ENCODE data around the gene ABHD8.

The ABHD8 gene

DNA sequence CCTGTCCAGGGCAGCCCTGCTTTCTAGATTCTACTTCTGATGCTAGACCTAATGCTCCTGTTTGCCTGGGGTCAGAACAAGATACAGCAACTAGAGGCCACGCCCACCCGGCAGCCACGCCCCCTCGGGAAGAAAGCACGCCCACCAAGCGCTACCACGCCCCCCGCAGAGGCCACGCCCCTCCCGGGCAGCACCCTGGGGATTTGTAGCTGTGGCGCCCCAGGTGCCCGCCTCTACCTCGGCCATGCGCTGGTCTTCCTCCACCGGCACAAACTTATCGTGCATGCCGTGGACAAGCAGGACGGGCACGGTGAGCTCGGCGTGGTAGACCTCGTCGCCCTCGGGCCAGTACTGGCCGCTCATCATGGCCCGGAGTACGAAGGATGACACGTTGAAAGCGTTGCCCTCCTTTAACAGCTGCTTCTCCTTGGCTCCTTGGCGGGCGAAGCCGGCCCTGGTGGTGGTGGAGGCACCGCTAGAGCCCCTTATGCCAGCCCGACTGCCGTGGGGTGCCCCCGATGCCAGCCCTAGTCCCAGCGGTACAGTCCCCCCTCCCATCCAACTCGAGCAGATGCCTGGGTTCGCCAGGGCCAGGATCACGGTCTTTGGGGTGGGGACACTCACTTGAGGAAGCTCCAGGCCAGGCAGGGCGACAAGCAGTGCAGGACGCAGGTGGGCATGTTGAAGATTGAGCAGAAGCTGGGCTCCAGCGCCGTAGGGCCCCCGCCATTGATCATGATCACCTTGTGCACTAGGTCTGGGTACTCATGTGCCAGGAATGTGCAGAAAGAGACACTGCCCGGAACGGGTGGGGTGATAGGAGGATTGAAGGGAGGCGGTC, 9.0 kb downstream of the ABHD8 start:
- H3K4me3 ChIP-seq (ENCODE audit: low read length) = no peak overlapping the region
- TF ChIP-seq, protein P1, sequence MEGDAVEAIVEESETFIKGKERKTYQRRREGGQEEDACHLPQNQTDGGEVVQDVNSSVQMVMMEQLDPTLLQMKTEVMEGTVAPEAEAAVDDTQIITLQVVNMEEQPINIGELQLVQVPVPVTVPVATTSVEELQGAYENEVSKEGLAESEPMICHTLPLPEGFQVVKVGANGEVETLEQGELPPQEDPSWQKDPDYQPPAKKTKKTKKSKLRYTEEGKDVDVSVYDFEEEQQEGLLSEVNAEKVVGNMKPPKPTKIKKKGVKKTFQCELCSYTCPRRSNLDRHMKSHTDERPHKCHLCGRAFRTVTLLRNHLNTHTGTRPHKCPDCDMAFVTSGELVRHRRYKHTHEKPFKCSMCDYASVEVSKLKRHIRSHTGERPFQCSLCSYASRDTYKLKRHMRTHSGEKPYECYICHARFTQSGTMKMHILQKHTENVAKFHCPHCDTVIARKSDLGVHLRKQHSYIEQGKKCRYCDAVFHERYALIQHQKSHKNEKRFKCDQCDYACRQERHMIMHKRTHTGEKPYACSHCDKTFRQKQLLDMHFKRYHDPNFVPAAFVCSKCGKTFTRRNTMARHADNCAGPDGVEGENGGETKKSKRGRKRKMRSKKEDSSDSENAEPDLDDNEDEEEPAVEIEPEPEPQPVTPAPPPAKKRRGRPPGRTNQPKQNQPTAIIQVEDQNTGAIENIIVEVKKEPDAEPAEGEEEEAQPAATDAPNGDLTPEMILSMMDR (conservative IDR thresholded peaks at IDR 0.05; ENCODE audit: low read depth, low read length) = no peak
- no peak for DNase-seq (ENCODE audit: low read depth)

DNA sequence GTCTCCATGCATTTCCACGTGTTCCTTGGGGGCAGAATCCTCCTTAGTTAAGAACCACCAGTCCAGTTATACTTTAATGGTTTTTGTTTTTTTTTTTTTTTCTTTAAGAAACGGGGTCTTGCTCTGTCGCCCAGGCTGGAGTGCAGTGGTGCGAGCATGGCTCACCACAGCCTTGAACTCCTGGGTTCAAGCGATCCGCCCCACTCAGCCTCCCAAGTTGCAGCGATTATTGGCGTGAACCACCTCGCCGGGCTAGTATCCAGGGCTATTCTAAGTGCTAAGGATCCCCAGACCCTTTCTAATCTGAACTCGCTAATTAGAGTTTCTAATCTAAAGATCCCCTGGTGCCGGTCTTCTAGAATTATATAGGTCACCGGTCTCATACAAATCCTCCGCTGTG, 9.6 kb downstream of the ABHD8 start:
- TF ChIP-seq, protein P1 (conservative IDR thresholded peaks at IDR 0.05; ENCODE audit: low read depth, low read length) = no peak
- no peak overlapping the region for H3K4me3 ChIP-seq (ENCODE audit: low read length)
- DNase-seq (ENCODE audit: low read depth) = no peak

- peak overlapping the region; percentile 52 for H3K4me3 ChIP-seq (ENCODE audit: low read length)
- TF ChIP-seq, protein P1 (conservative IDR thresholded peaks at IDR 0.05; ENCODE audit: low read depth, low read length) = peak; percentile 83
These were observed 10.7 kb downstream of the ABHD8 start for GRCh38 chr19:17292301-17293074.

DNA sequence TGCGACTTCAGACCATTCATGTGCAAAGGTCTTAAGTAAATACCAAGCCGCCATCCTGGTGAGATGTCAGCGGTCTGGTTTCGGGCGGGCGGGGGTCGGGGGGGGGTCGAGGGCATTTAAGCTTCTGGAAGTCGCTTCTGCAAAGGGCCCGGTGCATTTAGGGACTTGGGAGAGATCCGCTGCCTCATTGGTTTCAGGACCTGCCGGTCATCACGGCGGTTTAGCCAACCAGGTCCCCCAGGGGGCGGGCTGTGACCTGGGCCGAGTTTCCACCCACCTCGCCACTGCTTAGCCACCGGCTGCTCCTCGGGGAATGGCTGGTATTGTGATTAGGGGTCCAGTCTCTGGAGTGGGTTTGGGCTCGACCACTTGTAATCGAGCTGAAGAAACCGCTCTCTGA, 13.7 kb downstream of the ABHD8 start:
- H3K4me3 ChIP-seq (ENCODE audit: low read length) = peak overlapping the region; percentile 14

More at GRCh38 chr19:17292301-17293074, 10.7 kb downstream of the ABHD8 start:
- DNase-seq (ENCODE audit: low read depth) = no peak

GRCh38 chr19:17286752-17287151, 16.5 kb downstream of the ABHD8 start:
- DNase-seq (ENCODE audit: low read depth) = no peak
- no peak overlapping the region for H3K4me3 ChIP-seq (ENCODE audit: low read length)
- TF ChIP-seq, protein P1 (conservative IDR thresholded peaks at IDR 0.05; ENCODE audit: low read depth, low read length) = no peak

More for the DNA sequence above, 13.7 kb downstream of the ABHD8 start:
- DNase-seq (ENCODE audit: low read depth) = no peak
- TF ChIP-seq, protein P1 (conservative IDR thresholded peaks at IDR 0.05; ENCODE audit: low read depth, low read length) = no peak

GRCh38 chr19:17286263-17286662, 17.0 kb downstream of the ABHD8 start:
- TF ChIP-seq, protein P1 (conservative IDR thresholded peaks at IDR 0.05; ENCODE audit: low read depth, low read length) = no peak
- H3K4me3 ChIP-seq (ENCODE audit: low read length) = no peak overlapping the region
- DNase-seq (ENCODE audit: low read depth) = no peak

All from retinal pigment epithelial cell (primary cell).